H1 (cell line): ENCODE results near the gene PHRF1. TPM values are rescaled to one million over a fixed set of nuclear protein-coding genes. Genes with fewer than 3 reads are reported as not detected.

Source experiments
- CTCF ChIA-PET: fragments of 300-600 bp; sonication (Branson Sonifier 250); formaldehyde crosslinking; loops from one replicate; lab custom pipeline; 2021; ENCODE audit not compliant: partially characterized antibody; lab: Charles Lee
- POLR2A ChIA-PET: fragments of 300-600 bp; sonication (Branson Sonifier 250); formaldehyde crosslinking; loops from one replicate; lab custom pipeline; 2021; ENCODE audit warnings: inconsistent platforms; ENCODE audit not compliant: partially characterized antibody; lab: Charles Lee
- DNase-seq, 2 experiments: peaks; one replicate each; pipeline versions ENCODE4 v3.0.0 to v3.0.0-alpha.2; 2010 to 2022; ENCODE audit warnings: low spot score in 2 of 2, low read depth in 1 of 2, mixed read lengths in 1 of 2
- FAIRE-seq: peaks from 2 replicates; lab custom pipeline; 2011; peaks lifted over from hg19 to GRCh38; lab: Jason Lieb, UNC
- H2AFZ ChIP-seq: 2 replicates; pipeline ENCODE4 v1.8.1; 2012; ENCODE audit warnings: low read length, inconsistent platforms
- H2AK5ac ChIP-seq: 2 replicates; pipeline ENCODE4 v1.6.1; 2013; ENCODE audit warnings: low read depth, low read length
- H2BK120ac ChIP-seq: replicated peaks from 2 replicates; pipeline ENCODE3; 2013; ENCODE audit warnings: low read depth, low read length, inconsistent platforms
- H2BK12ac ChIP-seq: 2 replicates; pipeline ENCODE4 v1.6.1; 2013; ENCODE audit warnings: low read depth, low read length
- H2BK15ac ChIP-seq: 2 replicates; pipeline ENCODE4 v1.6.1; 2013; ENCODE audit warnings: low read length
- H2BK20ac ChIP-seq: 2 replicates; pipeline ENCODE4 v1.6.1; 2013; ENCODE audit warnings: low read length
- H2BK5ac ChIP-seq: 2 replicates; pipeline ENCODE4 v1.6.1; 2013; ENCODE audit warnings: low read depth, low read length
- H3K14ac ChIP-seq: 2 replicates; pipeline ENCODE4 v1.6.1; 2013; ENCODE audit warnings: inconsistent platforms; ENCODE audit not compliant: insufficient read length
- H3K18ac ChIP-seq: 2 replicates; pipeline ENCODE4 v1.6.1; 2013; ENCODE audit warnings: low read length; ENCODE audit errors: extremely low read depth
- H3K23ac ChIP-seq: 2 replicates; pipeline ENCODE4 v1.6.1; 2013; ENCODE audit warnings: inconsistent platforms; ENCODE audit not compliant: insufficient read length
- H3K23me2 ChIP-seq: 2 replicates; pipeline ENCODE4 v1.6.1; 2013; ENCODE audit warnings: low read depth, low read length
- H3K27ac ChIP-seq: 2 replicates; pipeline ENCODE4 v1.6.1; 2011; ENCODE audit warnings: low read depth, low read length, inconsistent platforms
- H3K27me3 ChIP-seq, 4 experiments: replicated peaks in 1 of 4; 1 replicate in 1 of 4; 2 replicates in 3 of 4; pipeline versions ENCODE4 v1.6.1 to v1.8.1; 2011 to 2013; ENCODE audit warnings: low read length in 3 of 4, mild to moderate bottlenecking in 3 of 4, inconsistent platforms in 2 of 4, mixed read lengths in 2 of 4, moderate library complexity in 1 of 4; ENCODE audit not compliant: control insufficient read depth in 3 of 4, insufficient read depth in 3 of 4; ENCODE audit errors: extremely low read depth in 1 of 4
- H3K36me3 ChIP-seq, 4 experiments: 2 replicates each; pipeline versions ENCODE4 v1.6.1 to v1.8.1; 2011 to 2013; ENCODE audit warnings: mild to moderate bottlenecking in 4 of 4, low read length in 3 of 4, moderate library complexity in 2 of 4, control low read depth in 1 of 4, inconsistent platforms in 1 of 4; ENCODE audit not compliant: insufficient read depth in 4 of 4, control insufficient read depth in 2 of 4
- H3K4ac ChIP-seq: replicated peaks from 2 replicates; pipeline ENCODE3; 2013; ENCODE audit warnings: low read length, low read depth, mixed read lengths, inconsistent platforms; ENCODE audit not compliant: insufficient read length
- H3K4me1 ChIP-seq, 4 experiments: replicated peaks in 1 of 4; 1 replicate in 1 of 4; 2 replicates in 3 of 4; pipeline versions ENCODE4 v1.6.1 to v1.8.1; 2011 to 2013; ENCODE audit warnings: low read length in 3 of 4, inconsistent platforms in 2 of 4, mixed read lengths in 1 of 4; ENCODE audit not compliant: insufficient read depth in 4 of 4, control insufficient read depth in 3 of 4
- H3K4me2 ChIP-seq, 2 experiments: 2 replicates each; pipeline versions ENCODE4 v1.6.1 to v1.8.1; 2011 to 2013; ENCODE audit warnings: low read depth in 2 of 2, low read length in 2 of 2, control low read depth in 1 of 2, inconsistent platforms in 1 of 2, mild to moderate bottlenecking in 1 of 2; ENCODE audit not compliant: insufficient read depth in 1 of 2
- H3K4me3 ChIP-seq, 4 experiments: fragments of 200-600, 300-600 bp in 1 of 4; sonication (generic), shearing (Covaris generic), sonication (Bioruptor Twin) in 1 of 4; 2 replicates each; pipeline versions ENCODE4 v1.5.1 to v1.8.1; 2011 to 2016; ENCODE audit warnings: low read length in 4 of 4, low read depth in 3 of 4, control low read depth in 2 of 4, inconsistent platforms in 2 of 4, mild to moderate bottlenecking in 2 of 4, mixed read lengths in 1 of 4, moderate library complexity in 1 of 4; ENCODE audit not compliant: insufficient read depth in 2 of 4; ENCODE audit errors: extremely low read depth in 1 of 4
- H3K56ac ChIP-seq: replicated peaks from 2 replicates; pipeline ENCODE3; 2013; ENCODE audit warnings: low read depth, mild to moderate bottlenecking, mixed read lengths, low read length, inconsistent platforms; ENCODE audit not compliant: insufficient read length
- H3K79me1 ChIP-seq: 2 replicates; pipeline ENCODE4 v1.6.1; 2013; ENCODE audit warnings: low read depth, low read length, control low read depth
- H3K79me2 ChIP-seq, 2 experiments: 2 replicates each; pipeline versions ENCODE4 v1.6.1 to v1.8.1; 2012 to 2013; ENCODE audit warnings: low read length in 2 of 2, mild to moderate bottlenecking in 2 of 2, inconsistent platforms in 1 of 2; ENCODE audit not compliant: insufficient read depth in 2 of 2, control insufficient read depth in 1 of 2
- H3K9ac ChIP-seq, 4 experiments: replicated peaks in 1 of 4; 1 replicate in 1 of 4; 2 replicates in 3 of 4; pipeline versions ENCODE4 v1.6.1 to v1.8.1; 2011 to 2013; ENCODE audit warnings: low read depth in 3 of 4, low read length in 3 of 4, control low read depth in 2 of 4, mild to moderate bottlenecking in 2 of 4, moderate library complexity in 2 of 4, inconsistent platforms in 1 of 4; ENCODE audit errors: extremely low read depth in 1 of 4
- H3K9me3 ChIP-seq, 2 experiments: 2 replicates each; pipeline versions ENCODE4 v1.6.1 to v1.8.1; 2012 to 2013; ENCODE audit warnings: mild to moderate bottlenecking in 2 of 2, moderate library complexity in 2 of 2, control low read depth in 1 of 2, inconsistent platforms in 1 of 2, low read depth in 1 of 2, low read length in 1 of 2, mixed read lengths in 1 of 2; ENCODE audit not compliant: insufficient read depth in 2 of 2
- H4K20me1 ChIP-seq, 2 experiments: replicated peaks in 1 of 2; 2 replicates each; pipeline versions ENCODE3 to v1.8.1; 2011 to 2013; ENCODE audit warnings: inconsistent platforms in 2 of 2, low read length in 2 of 2, mild to moderate bottlenecking in 1 of 2; ENCODE audit not compliant: insufficient read depth in 2 of 2, control insufficient read depth in 1 of 2
- H4K5ac ChIP-seq: 2 replicates; pipeline ENCODE4 v1.6.1; 2013; ENCODE audit warnings: low read length, low read depth, mixed read lengths, inconsistent platforms; ENCODE audit not compliant: insufficient read length
- H4K8ac ChIP-seq: 2 replicates; pipeline ENCODE4 v1.8.0; 2013; ENCODE audit warnings: mild to moderate bottlenecking, moderate library complexity, low read length, inconsistent platforms; ENCODE audit not compliant: insufficient read depth; ENCODE audit errors: extremely low read depth
- H4K91ac ChIP-seq: replicated peaks from 2 replicates; pipeline ENCODE3; 2013; ENCODE audit warnings: low read length, mixed read lengths, inconsistent platforms; ENCODE audit not compliant: insufficient read length
- ATF2 ChIP-seq: IDR thresholded peaks from 2 replicates; pipeline ENCODE4 v1.6.1; 2012; ENCODE audit warnings: low read length, inconsistent platforms
- BCL11A ChIP-seq, 2 experiments: IDR thresholded peaks; one replicate each; pipeline ENCODE4 v1.6.1; 2011; ENCODE audit warnings: low read depth in 2 of 2, low read length in 2 of 2, mild to moderate bottlenecking in 2 of 2
- WGBS, 2 experiments: shearing (Covaris generic) in 1 of 2; methylation state at CpG; one replicate each; pipeline versions ENCODE4 v1.1.6 to v1.1.7; 2013 to 2015; ENCODE audit warnings: low lambda C conversion rate in 2 of 2, mixed read lengths in 2 of 2, inconsistent platforms in 1 of 2, low coverage in 1 of 2, missing lambda C conversion rate in 1 of 2; ENCODE audit not compliant: insufficient replicate concordance in 2 of 2, insufficient coverage in 1 of 2, insufficient read length in 1 of 2; ENCODE audit errors: extremely low coverage in 1 of 2, missing lambda C conversion rate in 1 of 2; 5-methylcytosine and 5-hydroxymethylcytosine counted together
- polyA plus RNA-seq, 7 experiments: library from polyadenylated mRNA; depleted of rRNA in 3 of 7; stranded (reverse) in 5 of 7; unstranded in 2 of 7; fragments of >200 nt in 5 of 7; fragments of 200-250 nt in 2 of 7; gene quantifications; 1 replicate in 5 of 7; 2 replicates in 1 of 7; 4 replicates in 1 of 7; pipeline versions ENCODE4 v1.2.1 to v1.2.3, GENCODE V29; 2011 to 2013; ENCODE audit warnings: missing spikeins in 2 of 7, mixed read lengths in 2 of 7
- total RNA-seq: library from RNA; stranded (reverse); fragmentation: NEBNext Ultra II Directional; extraction: Animal tissue kit (Norgen Biotek cat#: 25700); gene quantifications from 2 replicates; pipeline ENCODE4 v1.2.1, GENCODE V29; 2021

The PHRF1 gene
- total and polyA plus RNA-seq, 2 of the 8 experiments (the other 6 are each of a cell fraction or from before 2014, with no cell fraction given) = 13.4 to 37.3 TPM

DNA sequence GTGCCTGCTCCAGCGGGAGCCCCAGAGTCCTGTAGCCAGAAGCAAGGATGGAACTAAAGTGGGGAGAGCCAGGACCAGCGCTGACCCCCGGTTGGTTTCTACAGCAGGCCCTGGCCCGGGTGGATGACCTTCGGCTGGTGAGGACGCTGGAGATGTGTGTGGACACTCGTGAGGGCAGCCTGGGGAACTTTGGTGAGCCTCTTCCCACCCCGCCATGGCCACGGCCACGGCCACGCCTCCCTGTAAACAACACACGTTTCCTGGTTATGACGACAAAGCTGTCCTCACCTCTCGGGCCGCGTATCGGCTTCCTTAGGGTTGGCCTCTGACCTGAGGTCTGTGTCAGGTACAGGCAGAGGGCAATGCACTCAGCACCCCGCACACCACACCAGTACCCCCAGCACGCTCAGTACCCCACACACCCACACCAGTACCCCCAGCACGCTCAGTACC, 34.8 kb upstream of the PHRF1 start:
- Histone ChIP-seq H3K18ac (no peak overlapping the region), H3K4me3 (no peak overlapping the region), H3K23ac (no peak overlapping the region), H2AFZ (no peak overlapping the region), H2AK5ac (no peak overlapping the region), H3K79me1 (no peaks in the 10 kb centered on the region), H2BK5ac (no peak overlapping the region), H3K4me1 (peaks cover 0 to 13% (median 8%) of the 10 kb centered on the region in 4 experiments; a peak in 5 of 7 replicates), H4K8ac (no peak overlapping the region), H4K91ac (no peak overlapping the region), H3K36me3 (no peaks in the 10 kb centered on the region), H4K20me1 (no peaks in the 10 kb centered on the region), H4K5ac (no peak overlapping the region), H3K79me2 (no peaks in the 10 kb centered on the region), H2BK12ac (no peak overlapping the region), H2BK120ac (no peak overlapping the region), H3K27me3 (peaks cover 0 to 14% (median 5%) of the 10 kb centered on the region in 4 experiments; a peak in 5 of 7 replicates), H3K27ac (no peak overlapping the region), H3K4me2 (no peak overlapping the region), H3K9ac (no peak overlapping the region), H3K4ac (no peak overlapping the region), H2BK15ac (no peak overlapping the region), H2BK20ac (no peak overlapping the region), H3K14ac (no peak overlapping the region), H3K56ac (no peak overlapping the region), H3K9me3 (no peaks in the 10 kb centered on the region), H3K23me2 (peaks cover 12% of the 10 kb centered on the region; the same call in 1 of the 2 replicates)
- 92% methylated on average over 19 of the region's 20 CpGs; no CpG with 5 or more reads in 1 of the 2 experiments for WGBS, 2 experiments
- no peak for FAIRE-seq
- CTCF ChIA-PET = interaction anchor here (0.6 to 2.0 kb wide), 3 partner anchors 9 to 180 kb away, joined by 3 to 4 read pairs (median 3); no protein-coding TSS in a partner anchor
- POLR2A ChIA-PET = interaction anchor here (1.2 to 1.3 kb wide), 4 partner anchors 11 to 245 kb away, joined by 3 to 5 read pairs (median 4); no protein-coding TSS in a partner anchor
- no peak for DNase-seq
- TF ChIP-seq BCL11A (IDR thresholded peaks at IDR 0.05; ENCODE audit: low read depth in 2 of 2, low read length in 2 of 2) = no peak
- TF ChIP-seq ATF2 = no peak
